ENCODE data around the gene CACNG8. TPM values are rescaled to one million over a fixed set of nuclear protein-coding genes. Genes with fewer than 3 reads are reported as not detected.

Gene CACNG8
- total and polyA plus RNA-seq, 2 experiments from 2014 or later = 0.11 TPM; not detected in 1

DNA sequence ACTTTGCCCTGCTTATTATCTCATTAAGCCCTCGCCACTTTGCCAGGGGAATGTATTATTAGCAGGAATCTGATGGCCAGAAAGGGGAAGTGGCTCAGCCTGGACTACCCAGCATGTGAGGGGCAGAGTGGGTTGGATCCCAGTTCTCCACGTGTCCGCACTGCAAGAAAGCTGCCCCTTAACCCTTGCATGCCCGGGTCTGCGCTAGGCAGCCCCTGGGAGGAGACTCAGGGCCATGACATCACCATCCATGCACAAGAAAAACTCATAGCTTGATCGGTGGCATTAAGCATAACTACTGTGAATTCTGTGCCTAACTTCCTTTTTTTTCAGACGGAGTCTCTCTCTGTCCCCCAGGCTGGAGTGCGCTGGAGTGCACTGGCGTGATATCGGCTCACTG is 8.9 kb downstream of the CACNG8 start:
- TF ChIP-seq EZH2 (IDR thresholded peaks at IDR 0.05; ENCODE audit: insufficient read depth, poor library complexity, severe bottlenecking) = no peak
- no peak for TF ChIP-seq EZH2phosphoT487 (IDR thresholded peaks at IDR 0.05; ENCODE audit: insufficient read depth, low read depth)
- no peaks in the 10 kb centered on the region for H3K79me2 ChIP-seq (ENCODE audit: insufficient read depth)
- in situ Hi-C loops (cut with MboI) = no loop called here
- H3K36me3 ChIP-seq (ENCODE audit: low read depth) = no peaks in the 10 kb centered on the region
- no peak overlapping the region for H3K27ac ChIP-seq
- DNase-seq = no peak
- WGBS, 2 experiments (ENCODE audit: low coverage in 1 of 2, low lambda C conversion rate in 2 of 2, missing lambda C conversion rate in 2 of 2) = 48 to 49% methylated on average over 10 of the region's 10 CpGs
- no peak overlapping the region for H2AFZ ChIP-seq
- no peak overlapping the region for H3K9ac ChIP-seq
- H3K4me1 ChIP-seq (ENCODE audit: insufficient read depth) = no peaks in the 10 kb centered on the region
- H3K27me3 ChIP-seq (replicated peaks; ENCODE audit: insufficient read depth) = no peaks in the 10 kb centered on the region; the same call in 1 of the 2 replicates
- no peaks in the 10 kb centered on the region for H3F3A ChIP-seq (ENCODE audit: insufficient read depth)
- no peaks in the 10 kb centered on the region for H3K9me3 ChIP-seq (ENCODE audit: low read depth)
- H3K4me2 ChIP-seq (ENCODE audit: unreplicated experiment) = no peak overlapping the region
- H3K9me2 ChIP-seq (ENCODE audit: insufficient read depth) = no peaks in the 10 kb centered on the region
- H4K20me1 ChIP-seq (ENCODE audit: insufficient read depth) = no peaks in the 10 kb centered on the region
- no peak overlapping the region for H3K4me3 ChIP-seq

- 1 to 3% methylated on average over 9 of the region's 9 CpGs for WGBS, 2 experiments (ENCODE audit: low coverage in 1 of 2, low lambda C conversion rate in 2 of 2, missing lambda C conversion rate in 2 of 2)
- no peaks in the 10 kb centered on the region for H3K79me2 ChIP-seq (ENCODE audit: insufficient read depth)
- H3K9ac ChIP-seq = peak overlapping the region; percentile 3; the same call in 1 of the 2 replicates
- no peaks in the 10 kb centered on the region for H3K9me2 ChIP-seq (ENCODE audit: insufficient read depth)
- peak; percentile 93 for DNase-seq
- no peak overlapping the region for H3K27ac ChIP-seq
- no peak for TF ChIP-seq EZH2phosphoT487 (IDR thresholded peaks at IDR 0.05; ENCODE audit: insufficient read depth, low read depth)
- no peak for TF ChIP-seq EZH2 (IDR thresholded peaks at IDR 0.05; ENCODE audit: insufficient read depth, poor library complexity, severe bottlenecking)
- peak overlapping the region; percentile 67 for H3K4me3 ChIP-seq
- no peaks in the 10 kb centered on the region for H3K4me1 ChIP-seq (ENCODE audit: insufficient read depth)
- in situ Hi-C loops (cut with MboI) = no loop called here
- H4K20me1 ChIP-seq (ENCODE audit: insufficient read depth) = no peaks in the 10 kb centered on the region
- H3F3A ChIP-seq (ENCODE audit: insufficient read depth) = peaks cover 11% of the 10 kb centered on the region; the same call in 1 of the 2 replicates
- peak overlapping the region; percentile 83 for H3K4me2 ChIP-seq (ENCODE audit: unreplicated experiment)
- H2AFZ ChIP-seq = peak overlapping the region; percentile 92
- H3K36me3 ChIP-seq (ENCODE audit: low read depth) = no peaks in the 10 kb centered on the region
- no peaks in the 10 kb centered on the region for H3K9me3 ChIP-seq (ENCODE audit: low read depth)
- 0 out of 2 replicates have a peak, but pooled peaks cover 6% of the 10 kb centered on the region for H3K27me3 ChIP-seq (replicated peaks; ENCODE audit: insufficient read depth)
These were observed 14.8 kb downstream of the CACNG8 start for GRCh38 chr19:53977429-53977990.

DNA sequence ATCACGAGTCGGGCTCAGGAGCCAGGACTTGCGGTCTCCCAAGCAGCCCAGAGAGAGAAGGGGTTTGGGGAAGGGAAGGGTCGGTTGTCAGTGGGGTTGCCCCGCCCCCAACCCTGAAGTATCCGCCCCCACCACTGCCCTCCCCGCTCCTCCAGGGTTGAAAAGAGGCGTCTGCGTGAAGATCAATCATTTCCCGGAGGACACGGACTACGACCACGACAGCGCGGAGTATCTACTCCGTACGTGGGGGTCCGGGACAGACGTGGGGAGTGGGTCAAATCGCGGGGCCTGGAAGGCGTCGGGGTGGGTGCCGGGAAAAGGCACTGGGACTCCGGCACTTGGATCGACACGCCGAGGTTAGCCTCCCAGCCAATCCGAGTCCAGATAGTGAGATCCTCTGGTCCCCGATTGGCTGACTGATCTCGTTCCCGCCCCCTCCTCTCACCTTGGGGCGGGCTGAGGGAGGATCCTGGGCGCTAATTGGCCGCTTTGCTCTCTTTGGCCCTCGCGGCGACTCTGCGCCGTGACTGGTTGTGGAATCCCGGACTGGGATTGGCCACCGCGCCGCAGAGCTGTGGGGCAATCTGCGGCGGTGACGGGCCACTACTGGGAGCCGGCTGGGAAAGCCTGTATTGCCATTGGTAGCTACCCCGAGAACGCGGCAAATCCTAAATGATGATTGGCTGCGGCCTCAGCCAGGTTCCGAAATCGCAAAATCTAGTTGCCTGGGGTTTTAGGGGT is 15.4 kb downstream of the CACNG8 start:
- Histone ChIP-seq H3K4me1 (ENCODE audit: insufficient read depth) (no peaks in the 10 kb centered on the region), H3K79me2 (ENCODE audit: insufficient read depth) (no peaks in the 10 kb centered on the region), H3K9me3 (ENCODE audit: low read depth) (no peaks in the 10 kb centered on the region), H3K4me2 (ENCODE audit: unreplicated experiment) (peak overlapping the region; percentile 83), H3K36me3 (ENCODE audit: low read depth) (no peaks in the 10 kb centered on the region), H4K20me1 (ENCODE audit: insufficient read depth) (no peaks in the 10 kb centered on the region), H3K4me3 (peak overlapping the region; percentile 67), H3K9ac (peak overlapping the region; percentile 3; the same call in 1 of the 2 replicates), H2AFZ (peak overlapping the region; percentile 92), H3K9me2 (ENCODE audit: insufficient read depth) (no peaks in the 10 kb centered on the region), H3K27ac (no peak overlapping the region), H3F3A (ENCODE audit: insufficient read depth) (peaks cover 11% of the 10 kb centered on the region; the same call in 1 of the 2 replicates), H3K27me3 (replicated peaks; ENCODE audit: insufficient read depth) (0 out of 2 replicates have a peak, but pooled peaks cover 6% of the 10 kb centered on the region)
- WGBS, 2 experiments (ENCODE audit: low coverage in 1 of 2, low lambda C conversion rate in 2 of 2, missing lambda C conversion rate in 2 of 2) = 5 to 6% methylated on average over 54 of the region's 54 CpGs
- in situ Hi-C loops (cut with MboI) = no loop called here
- DNase-seq = peak; percentile 92
- TF ChIP-seq EZH2 (IDR thresholded peaks at IDR 0.05; ENCODE audit: insufficient read depth, poor library complexity, severe bottlenecking) = no peak
- no peak for TF ChIP-seq EZH2phosphoT487 (IDR thresholded peaks at IDR 0.05; ENCODE audit: insufficient read depth, low read depth)

- Histone ChIP-seq H2AFZ (peak overlapping the region; percentile 64), H3K4me3 (peak overlapping the region; percentile 64), H3K27ac (no peak overlapping the region), H4K20me1 (ENCODE audit: insufficient read depth) (no peaks in the 10 kb centered on the region), H3K9me3 (ENCODE audit: low read depth) (no peaks in the 10 kb centered on the region), H3K9me2 (ENCODE audit: insufficient read depth) (no peaks in the 10 kb centered on the region), H3F3A (ENCODE audit: insufficient read depth) (peaks cover 11% of the 10 kb centered on the region; the same call in 1 of the 2 replicates), H3K36me3 (ENCODE audit: low read depth) (no peaks in the 10 kb centered on the region), H3K4me1 (ENCODE audit: insufficient read depth) (no peaks in the 10 kb centered on the region), H3K4me2 (ENCODE audit: unreplicated experiment) (peak overlapping the region; percentile 65), H3K79me2 (ENCODE audit: insufficient read depth) (no peaks in the 10 kb centered on the region), H3K9ac (no peak overlapping the region), H3K27me3 (replicated peaks; ENCODE audit: insufficient read depth) (0 out of 2 replicates have a peak, but pooled peaks cover 6% of the 10 kb centered on the region)
- in situ Hi-C loops (cut with MboI) = no loop called here
- 2 to 8% methylated on average over 5 to 19 of the region's 19 CpGs for WGBS, 2 experiments (ENCODE audit: low coverage in 1 of 2, low lambda C conversion rate in 2 of 2, missing lambda C conversion rate in 2 of 2)
- no peak for TF ChIP-seq EZH2phosphoT487 (IDR thresholded peaks at IDR 0.05; ENCODE audit: insufficient read depth, low read depth)
- peak; percentile 65 for TF ChIP-seq EZH2 (IDR thresholded peaks at IDR 0.05; ENCODE audit: insufficient read depth, poor library complexity, severe bottlenecking)
- no peak for DNase-seq
These were observed 16.5 kb downstream of the CACNG8 start for GRCh38 chr19:53978975-53979801.

Measured in GM23248 (cell line).